BE2C (cell line): ENCODE data around the gene TSPAN7.

ENCODE experiments used
- DNase-seq: peaks from one replicate; pipeline ENCODE4 v3.0.0-alpha.2; 2020
- H3K27me3 ChIP-seq: fragments of 250-450 bp; sonication (Bioruptor Pico); 2 replicates; pipeline ENCODE4 v1.5.1; 2020; ENCODE audit warnings: mild to moderate bottlenecking
- H3K36me3 ChIP-seq: fragments of 250-450 bp; sonication (Bioruptor Pico); 2 replicates; pipeline ENCODE4 v1.5.1; 2020; ENCODE audit warnings: mild to moderate bottlenecking
- H3K4me1 ChIP-seq: fragments of 250-450 bp; sonication (Bioruptor Pico); 2 replicates; pipeline ENCODE4 v1.5.1; 2020
- H3K4me3 ChIP-seq: 2 replicates; pipeline ENCODE4 v1.5.1; 2011; ENCODE audit warnings: low read depth, low read length
- H3K9me3 ChIP-seq: fragments of 250-450 bp; sonication (Bioruptor Pico); 2 replicates; pipeline ENCODE4 v1.5.1; 2020
- TF ChIP-seq, protein P1 (sequence below): IDR thresholded peaks from 2 replicates; pipeline ENCODE4 v1.5.1; 2012; ENCODE audit warnings: mild to moderate bottlenecking, low read depth, low read length

The TSPAN7 gene

GRCh38 chrX:38596939-38597338 lies 35.6 kb downstream of the TSPAN7 start:
- DNase-seq = no peak
- no peaks in the 10 kb centered on the region for H3K36me3 ChIP-seq
- no peaks in the 10 kb centered on the region for H3K9me3 ChIP-seq
- H3K4me1 ChIP-seq = peaks cover 2% of the 10 kb centered on the region; the same call in 1 of the 2 replicates
- TF ChIP-seq, protein P1, sequence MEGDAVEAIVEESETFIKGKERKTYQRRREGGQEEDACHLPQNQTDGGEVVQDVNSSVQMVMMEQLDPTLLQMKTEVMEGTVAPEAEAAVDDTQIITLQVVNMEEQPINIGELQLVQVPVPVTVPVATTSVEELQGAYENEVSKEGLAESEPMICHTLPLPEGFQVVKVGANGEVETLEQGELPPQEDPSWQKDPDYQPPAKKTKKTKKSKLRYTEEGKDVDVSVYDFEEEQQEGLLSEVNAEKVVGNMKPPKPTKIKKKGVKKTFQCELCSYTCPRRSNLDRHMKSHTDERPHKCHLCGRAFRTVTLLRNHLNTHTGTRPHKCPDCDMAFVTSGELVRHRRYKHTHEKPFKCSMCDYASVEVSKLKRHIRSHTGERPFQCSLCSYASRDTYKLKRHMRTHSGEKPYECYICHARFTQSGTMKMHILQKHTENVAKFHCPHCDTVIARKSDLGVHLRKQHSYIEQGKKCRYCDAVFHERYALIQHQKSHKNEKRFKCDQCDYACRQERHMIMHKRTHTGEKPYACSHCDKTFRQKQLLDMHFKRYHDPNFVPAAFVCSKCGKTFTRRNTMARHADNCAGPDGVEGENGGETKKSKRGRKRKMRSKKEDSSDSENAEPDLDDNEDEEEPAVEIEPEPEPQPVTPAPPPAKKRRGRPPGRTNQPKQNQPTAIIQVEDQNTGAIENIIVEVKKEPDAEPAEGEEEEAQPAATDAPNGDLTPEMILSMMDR = no peak
- H3K4me3 ChIP-seq = no peak overlapping the region
- H3K27me3 ChIP-seq = no peaks in the 10 kb centered on the region

DNA sequence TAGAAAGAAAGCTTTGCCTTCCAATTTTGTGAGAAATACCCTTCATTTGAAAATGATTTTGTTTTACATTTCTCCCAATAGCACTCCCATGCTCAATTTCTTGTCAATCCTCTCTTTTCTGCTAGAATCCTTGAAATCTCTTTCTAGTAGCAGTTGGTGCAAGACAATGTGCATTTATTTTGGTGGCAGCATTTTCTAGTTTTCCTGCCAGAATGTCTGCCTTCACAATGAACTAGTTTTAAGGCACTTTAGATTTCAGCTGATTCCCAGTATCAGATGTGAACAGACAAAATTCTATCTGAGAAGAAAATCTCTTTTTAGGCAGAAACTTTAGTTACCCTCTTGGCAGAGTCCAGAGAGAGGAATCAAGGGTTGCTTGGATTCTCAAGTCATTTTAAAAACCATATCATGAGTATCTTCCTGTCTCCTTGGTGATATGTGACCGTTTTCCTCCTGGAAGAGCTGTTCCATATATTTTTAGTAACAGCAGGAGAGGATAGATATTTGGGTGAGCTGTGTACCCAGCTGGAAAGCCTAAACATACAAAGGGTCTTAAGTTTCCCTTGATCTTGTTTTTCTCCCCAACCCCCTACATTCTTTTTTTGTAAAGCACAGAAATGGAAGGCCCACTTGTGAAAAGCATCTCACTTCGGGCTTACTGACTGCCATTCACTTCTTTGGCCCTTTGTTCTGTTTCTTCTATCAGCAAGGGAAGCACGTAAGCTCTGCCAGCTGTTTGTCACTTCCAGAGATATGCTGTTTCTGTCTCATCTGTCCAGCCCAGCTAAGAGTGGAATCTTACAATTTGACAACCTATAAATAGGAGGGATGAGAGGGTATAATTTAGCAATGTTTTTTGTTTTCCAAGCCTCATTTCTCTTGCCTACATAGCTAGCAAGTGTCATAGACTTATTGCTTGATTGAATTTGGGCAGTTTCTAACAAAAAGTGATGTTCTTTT lies 38.7 kb downstream of the TSPAN7 start:
- Histone ChIP-seq H3K27me3 (no peaks in the 10 kb centered on the region), H3K9me3 (no peaks in the 10 kb centered on the region), H3K4me1 (peaks cover 2% of the 10 kb centered on the region; the same call in 1 of the 2 replicates), H3K4me3 (no peak overlapping the region), H3K36me3 (no peaks in the 10 kb centered on the region)
- TF ChIP-seq, protein P1 = no peak
- no peak for DNase-seq

- H3K36me3 ChIP-seq = no peaks in the 10 kb centered on the region
- no peak for DNase-seq
- TF ChIP-seq, protein P1 = no peak
- no peaks in the 10 kb centered on the region for H3K4me1 ChIP-seq
- no peaks in the 10 kb centered on the region for H3K27me3 ChIP-seq
- H3K9me3 ChIP-seq = no peaks in the 10 kb centered on the region
- H3K4me3 ChIP-seq = no peak overlapping the region
These were observed 40.5 kb downstream of the TSPAN7 start for GRCh38 chrX:38601866-38602265.

DNA sequence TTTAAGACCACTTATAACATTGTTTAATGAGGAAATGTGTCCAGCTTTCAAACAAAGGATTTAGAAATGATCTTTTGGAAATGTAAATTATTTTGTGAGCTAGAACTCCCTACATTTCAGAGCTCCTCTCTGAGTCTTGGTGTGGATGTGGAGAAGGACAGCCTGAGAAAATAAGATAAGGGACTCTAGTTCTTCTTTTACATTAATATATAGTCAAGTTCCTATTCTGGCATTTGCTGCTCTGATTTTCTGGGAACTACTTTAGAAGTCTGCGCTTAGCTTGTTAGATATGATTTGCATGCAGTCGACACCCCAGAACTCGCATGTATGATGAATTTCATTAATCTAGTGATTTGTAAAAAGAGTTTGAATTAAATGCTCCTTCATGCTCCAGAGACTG lies 45.5 kb downstream of the TSPAN7 start:
- Histone ChIP-seq H3K4me3 (no peak overlapping the region), H3K36me3 (no peaks in the 10 kb centered on the region), H3K27me3 (no peaks in the 10 kb centered on the region), H3K4me1 (no peaks in the 10 kb centered on the region), H3K9me3 (no peaks in the 10 kb centered on the region)
- DNase-seq = no peak
- TF ChIP-seq, protein P1 = no peak

GRCh38 chrX:38607976-38608375 lies 46.6 kb downstream of the TSPAN7 start:
- H3K4me1 ChIP-seq = no peaks in the 10 kb centered on the region
- H3K9me3 ChIP-seq = no peaks in the 10 kb centered on the region
- TF ChIP-seq, protein P1 = no peak
- no peak for DNase-seq
- H3K4me3 ChIP-seq = no peak overlapping the region
- no peaks in the 10 kb centered on the region for H3K27me3 ChIP-seq
- no peaks in the 10 kb centered on the region for H3K36me3 ChIP-seq

GRCh38 chrX:38610849-38611248 lies 49.5 kb downstream of the TSPAN7 start:
- Histone ChIP-seq H3K9me3 (no peaks in the 10 kb centered on the region), H3K4me1 (no peaks in the 10 kb centered on the region)
- DNase-seq = no peak

More at GRCh38 chrX:38610849-38611248, 49.5 kb downstream of the TSPAN7 start:
- Histone ChIP-seq H3K4me3 (no peak overlapping the region), H3K27me3 (no peaks in the 10 kb centered on the region), H3K36me3 (no peaks in the 10 kb centered on the region)
- TF ChIP-seq, protein P1 = no peak
